ENCODE measurements around the gene HLF. TPM values are rescaled to one million over a fixed set of nuclear protein-coding genes. Genes with fewer than 3 reads are reported as not detected.
"Not testable (repeated sequence)": the region's sequence is repeated elsewhere in the genome, so short reads cannot be mapped to it uniquely, and the experiment has no call there.

The HLF gene
- total RNA-seq, 1 donor from 2014 or later: 14.7 TPM

- Histone ChIP-seq H3K9me3 (no peaks in the 10 kb centered on the region), H3K4me1 (peaks cover 11% of the 10 kb centered on the region), H3K36me3 (no peaks in the 10 kb centered on the region), H3K4me3 (no peak overlapping the region), H3K27me3 (no peaks in the 10 kb centered on the region), H3K27ac (no peak overlapping the region)
- TF ChIP-seq POLR2A (IDR thresholded peaks at IDR 0.05) (no peak), POLR2AphosphoS5 (IDR thresholded peaks at IDR 0.05; ENCODE audit: insufficient read depth in 1 of 2, low read depth in 1 of 2) (no peak), CTCF (IDR thresholded peaks at IDR 0.05) (no peak)
- intact Hi-C loops (cut with DNase I): no loop called here
- DNase-seq (ENCODE audit: extremely low spot score in 2 of 2): no peak
Observed at GRCh38 chr17:55326030-55326429, 61.3 kb downstream of the HLF start.

DNA sequence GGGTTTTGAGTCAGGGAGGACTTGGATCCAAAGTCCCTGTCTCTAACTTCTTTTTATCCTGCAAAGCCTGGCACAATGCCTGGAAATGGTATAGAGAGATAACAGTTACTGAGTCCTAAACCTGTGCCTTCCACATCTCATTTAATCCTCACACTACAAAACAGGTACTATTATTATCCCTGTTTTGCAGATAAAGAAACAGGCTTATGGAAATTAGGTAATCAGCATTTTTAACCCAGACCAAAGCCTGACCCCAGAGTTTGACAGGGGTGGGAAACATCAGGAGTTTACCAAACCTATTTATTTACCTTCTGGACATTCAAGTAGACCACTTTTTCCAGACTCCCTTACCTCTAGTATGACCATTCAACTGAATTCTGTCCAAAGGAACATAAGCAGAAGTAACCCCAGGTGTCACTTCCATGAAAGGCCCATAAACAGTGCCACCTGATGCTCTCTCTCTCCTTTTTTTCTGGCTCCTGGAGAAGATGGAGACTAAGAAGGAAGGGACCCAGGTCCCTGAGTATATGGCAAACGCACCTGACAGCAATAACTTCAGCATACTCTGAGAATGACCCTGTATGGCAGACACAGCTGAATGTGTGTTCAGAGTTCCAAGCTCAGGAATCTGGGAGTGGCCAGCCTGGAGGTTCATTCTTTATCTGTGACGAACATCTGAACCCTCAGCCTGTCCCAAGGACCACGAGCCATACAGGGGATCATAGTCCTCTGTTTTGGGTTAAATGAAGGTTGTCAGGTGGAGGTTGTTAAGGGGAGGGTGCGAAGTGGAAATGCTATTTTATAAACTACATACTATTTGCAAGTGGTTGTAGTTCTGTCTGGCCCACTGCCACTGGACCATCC lies 62.7 kb downstream of the HLF start:
- intact Hi-C loops (cut with DNase I): no loop called here
- no peak overlapping the region for H3K4me3 ChIP-seq
- no peaks in the 10 kb centered on the region for H3K9me3 ChIP-seq
- no peak overlapping the region for H3K27ac ChIP-seq
- no peak for DNase-seq (ENCODE audit: extremely low spot score in 2 of 2)
- TF ChIP-seq POLR2A (IDR thresholded peaks at IDR 0.05): no peak
- no peak for TF ChIP-seq POLR2AphosphoS5 (IDR thresholded peaks at IDR 0.05; ENCODE audit: insufficient read depth in 1 of 2, low read depth in 1 of 2)
- TF ChIP-seq CTCF (IDR thresholded peaks at IDR 0.05): no peak
- H3K27me3 ChIP-seq: no peaks in the 10 kb centered on the region
- no peaks in the 10 kb centered on the region for H3K36me3 ChIP-seq
- H3K4me1 ChIP-seq: peaks cover 1% of the 10 kb centered on the region

GRCh38 chr17:55328514-55328913 lies 63.8 kb downstream of the HLF start:
- H3K27ac ChIP-seq; DNase-seq (ENCODE audit: extremely low spot score in 2 of 2); H3K36me3 ChIP-seq; intact Hi-C loops (cut with DNase I); H3K27me3 ChIP-seq; H3K4me1 ChIP-seq; H3K4me3 ChIP-seq; H3K9me3 ChIP-seq: not testable (repeated sequence)

DNA sequence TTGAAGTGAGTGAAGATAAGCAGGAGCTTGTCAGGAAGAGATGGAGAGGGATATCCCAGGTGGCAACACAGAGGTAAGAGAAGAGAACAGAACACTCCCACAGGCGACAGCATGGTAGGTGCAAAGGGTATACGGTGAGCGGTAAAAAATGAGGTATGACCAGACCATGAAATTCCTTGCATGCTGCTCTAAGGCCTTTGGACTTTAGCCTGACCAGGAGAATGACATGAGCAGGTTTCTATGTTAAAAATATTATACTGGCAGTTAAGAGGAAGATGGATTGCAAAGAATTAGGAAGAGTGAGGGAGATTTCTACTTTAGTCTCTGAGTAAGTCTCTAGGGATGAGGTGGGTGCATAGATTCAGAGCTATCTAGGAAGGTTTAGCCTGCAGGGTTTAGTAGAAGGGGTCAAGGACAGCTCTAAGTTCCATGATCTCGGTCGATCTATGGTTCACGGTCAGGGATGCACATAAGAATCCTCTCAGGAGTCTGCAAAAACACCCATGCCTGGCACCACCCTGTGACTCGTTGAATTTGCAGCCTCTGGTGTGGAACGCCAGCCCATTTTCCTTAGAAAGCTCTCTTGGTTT lies 65.7 kb downstream of the HLF start:
- H3K4me1 ChIP-seq: no peaks in the 10 kb centered on the region
- DNase-seq (ENCODE audit: extremely low spot score in 2 of 2): no peak
- intact Hi-C loops (cut with DNase I): no loop called here

More for the DNA sequence above, 65.7 kb downstream of the HLF start:
- Histone ChIP-seq H3K9me3 (no peaks in the 10 kb centered on the region), H3K4me3 (no peak overlapping the region), H3K27me3 (no peaks in the 10 kb centered on the region), H3K36me3 (no peaks in the 10 kb centered on the region), H3K27ac (no peak overlapping the region)
- TF ChIP-seq POLR2A (IDR thresholded peaks at IDR 0.05): no peak
- no peak for TF ChIP-seq CTCF (IDR thresholded peaks at IDR 0.05)
- TF ChIP-seq POLR2AphosphoS5 (IDR thresholded peaks at IDR 0.05; ENCODE audit: insufficient read depth in 1 of 2, low read depth in 1 of 2): no peak

Data from vagina (tissue), 2 donors.